NT2/D1 (cell line): ENCODE measurements around the gene FAM47E.

ENCODE experiments used
- DNase-seq: peaks from one replicate; pipeline ENCODE4 v3.0.0-alpha.2; 2011; ENCODE audit warnings: low read depth, low spot score
- H3K27me3 ChIP-seq: 2 replicates; pipeline ENCODE4 v1.6.0; 2011; ENCODE audit warnings: mild to moderate bottlenecking; ENCODE audit not compliant: insufficient read length, insufficient read depth
- H3K36me3 ChIP-seq: 2 replicates; pipeline ENCODE4 v1.6.1; 2011; ENCODE audit warnings: mild to moderate bottlenecking, low read length, mixed read lengths; ENCODE audit not compliant: insufficient read depth, insufficient read length
- H3K4me1 ChIP-seq: 2 replicates; pipeline ENCODE4 v1.5.1; 2011; ENCODE audit not compliant: insufficient read depth, insufficient read length
- H3K4me3 ChIP-seq: 2 replicates; pipeline ENCODE4 v1.5.1; 2011; ENCODE audit warnings: low read depth; ENCODE audit not compliant: insufficient read length
- H3K9ac ChIP-seq: 2 replicates; pipeline ENCODE4 v1.6.0; 2011; ENCODE audit warnings: low read depth; ENCODE audit not compliant: insufficient read length
- H3K9me3 ChIP-seq: 2 replicates; pipeline ENCODE4 v1.5.1; 2011; ENCODE audit warnings: mild to moderate bottlenecking, low read length; ENCODE audit not compliant: insufficient read depth
- SUZ12 ChIP-seq: IDR thresholded peaks from 2 replicates; pipeline ENCODE4 v1.6.1; 2011; ENCODE audit not compliant: insufficient read length, insufficient read depth; ENCODE audit errors: extremely low read depth
- YY1 ChIP-seq: IDR thresholded peaks from 2 replicates; pipeline ENCODE4 v1.6.1; 2011; ENCODE audit not compliant: insufficient read length, insufficient read depth
- ZNF274 ChIP-seq: IDR thresholded peaks from 2 replicates; pipeline ENCODE4 v1.6.1; 2011; ENCODE audit warnings: mild to moderate bottlenecking, low read depth, low read length

Gene FAM47E

DNA sequence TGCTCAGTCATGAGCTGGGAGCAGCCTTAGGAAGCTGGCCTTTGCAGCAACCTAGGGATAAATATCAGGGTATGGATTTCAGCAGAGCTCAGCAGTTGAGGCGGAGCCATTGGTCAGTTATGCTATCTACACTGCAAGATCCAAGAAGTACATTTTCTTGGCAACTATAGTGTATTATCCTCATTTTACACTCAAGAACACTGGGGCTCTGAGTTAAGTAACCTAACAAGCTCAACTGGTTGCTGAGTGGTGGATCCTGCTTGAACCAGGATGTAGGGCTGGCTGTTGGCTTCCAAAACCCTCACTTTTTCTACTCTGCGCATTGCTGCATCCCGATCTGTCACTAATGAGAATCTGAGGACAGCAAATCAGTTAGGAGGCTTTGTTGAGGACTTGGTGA lies 36.4 kb upstream of the FAM47E start:
- DNase-seq: no peak
- no peak overlapping the region for H3K4me3 ChIP-seq
- no peaks in the 10 kb centered on the region for H3K4me1 ChIP-seq
- H3K9me3 ChIP-seq: no peaks in the 10 kb centered on the region
- H3K27me3 ChIP-seq: peaks cover 8% of the 10 kb centered on the region
- H3K9ac ChIP-seq: no peak overlapping the region
- TF ChIP-seq YY1: no peak
- no peak for TF ChIP-seq SUZ12
- no peak for TF ChIP-seq ZNF274
- H3K36me3 ChIP-seq: no peaks in the 10 kb centered on the region

DNA sequence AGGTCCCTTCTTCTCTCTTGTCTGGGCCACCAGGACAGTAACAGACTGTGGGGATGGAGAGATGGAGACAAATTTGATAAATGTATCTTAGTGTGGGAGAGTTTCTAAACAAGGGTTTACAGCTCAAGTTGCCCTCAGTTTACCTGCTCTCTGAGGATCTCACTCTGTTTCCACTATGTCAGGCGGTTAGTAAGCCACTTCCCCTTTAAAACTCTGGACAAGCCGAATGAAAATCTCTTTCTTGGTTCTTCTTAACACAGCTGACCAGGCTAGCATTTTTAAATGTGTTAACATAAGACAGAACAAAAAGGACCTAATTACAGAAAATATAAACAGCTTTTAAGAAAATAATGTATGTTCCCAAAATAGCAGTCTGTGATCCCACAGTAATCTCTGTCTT lies 35.0 kb upstream of the FAM47E start:
- Histone ChIP-seq H3K36me3 (no peaks in the 10 kb centered on the region), H3K9me3 (no peaks in the 10 kb centered on the region), H3K4me1 (no peaks in the 10 kb centered on the region), H3K9ac (no peak overlapping the region), H3K27me3 (peaks cover 8% of the 10 kb centered on the region), H3K4me3 (no peak overlapping the region)
- DNase-seq: no peak
- TF ChIP-seq YY1 (no peak), SUZ12 (no peak), ZNF274 (no peak)

GRCh38 chr4:76216975-76217814 lies 34.3 kb upstream of the FAM47E start:
- Histone ChIP-seq H3K4me3 (no peak overlapping the region), H3K9me3 (no peaks in the 10 kb centered on the region), H3K4me1 (no peaks in the 10 kb centered on the region), H3K9ac (no peak overlapping the region), H3K36me3 (no peaks in the 10 kb centered on the region), H3K27me3 (peaks cover 8% of the 10 kb centered on the region)
- DNase-seq: no peak
- TF ChIP-seq YY1: no peak
- TF ChIP-seq ZNF274: no peak
- no peak for TF ChIP-seq SUZ12

- DNase-seq: no peak
- TF ChIP-seq SUZ12: no peak
- no peak overlapping the region for H3K9ac ChIP-seq
- no peaks in the 10 kb centered on the region for H3K4me1 ChIP-seq
- H3K9me3 ChIP-seq: no peaks in the 10 kb centered on the region
- peaks cover 8% of the 10 kb centered on the region for H3K27me3 ChIP-seq
- no peaks in the 10 kb centered on the region for H3K36me3 ChIP-seq
- H3K4me3 ChIP-seq: no peak overlapping the region
Observed at GRCh38 chr4:76219299-76220055, 32.0 kb upstream of the FAM47E start.

DNA sequence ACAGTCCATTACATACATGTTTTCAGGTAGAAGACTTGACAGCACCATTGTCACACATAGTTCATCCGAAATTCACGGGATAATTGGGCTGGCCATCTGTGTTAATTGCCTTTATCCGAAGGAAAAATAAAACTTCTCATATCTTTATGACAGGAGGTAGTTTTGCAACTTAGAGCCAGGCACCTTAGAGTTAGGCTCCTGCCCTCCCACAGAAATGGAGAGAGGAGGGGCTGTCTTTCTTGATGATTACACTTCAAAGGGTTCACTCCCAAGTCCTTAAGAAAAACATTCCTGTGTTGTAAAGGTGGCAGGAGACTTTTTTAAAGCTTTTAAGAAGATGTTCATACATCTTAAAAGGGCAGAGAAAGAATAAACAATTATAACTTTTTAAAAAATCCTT lies 27.4 kb upstream of the FAM47E start:
- no peak overlapping the region for H3K9ac ChIP-seq
- peaks cover under 1% of the 10 kb centered on the region for H3K36me3 ChIP-seq
- peaks cover 8% of the 10 kb centered on the region; the same call in 1 of the 2 replicates for H3K9me3 ChIP-seq
- no peak for TF ChIP-seq SUZ12
- TF ChIP-seq YY1: no peak
- TF ChIP-seq ZNF274: no peak
- H3K4me1 ChIP-seq: no peaks in the 10 kb centered on the region
- H3K27me3 ChIP-seq: no peaks in the 10 kb centered on the region
- DNase-seq: no peak
- no peak overlapping the region for H3K4me3 ChIP-seq

- no peaks in the 10 kb centered on the region for H3K4me1 ChIP-seq
- no peak for DNase-seq
- H3K36me3 ChIP-seq: peaks cover 21% of the 10 kb centered on the region
- no peak overlapping the region for H3K9ac ChIP-seq
- H3K4me3 ChIP-seq: no peak overlapping the region
- TF ChIP-seq ZNF274 (no peak), SUZ12 (no peak), YY1 (no peak)
- H3K27me3 ChIP-seq: no peaks in the 10 kb centered on the region
- H3K9me3 ChIP-seq: peaks cover 30% of the 10 kb centered on the region
Observed at GRCh38 chr4:76226418-76226817, 25.1 kb upstream of the FAM47E start.

- Histone ChIP-seq H3K9ac (no peak overlapping the region), H3K4me3 (peak overlapping the region; percentile 54), H3K9me3 (peaks cover 34% of the 10 kb centered on the region), H3K27me3 (no peaks in the 10 kb centered on the region), H3K4me1 (no peaks in the 10 kb centered on the region), H3K36me3 (peaks cover 24% of the 10 kb centered on the region)
- DNase-seq: no peak
- TF ChIP-seq ZNF274 (no peak), YY1 (no peak), SUZ12 (no peak)
Observed at GRCh38 chr4:76232681-76233080, 18.8 kb upstream of the FAM47E start.

GRCh38 chr4:76233083-76233482 lies 18.4 kb upstream of the FAM47E start:
- no peak for TF ChIP-seq ZNF274
- no peak for TF ChIP-seq SUZ12
- TF ChIP-seq YY1: no peak
- Histone ChIP-seq H3K4me1 (no peaks in the 10 kb centered on the region), H3K36me3 (peaks cover 24% of the 10 kb centered on the region), H3K27me3 (no peaks in the 10 kb centered on the region), H3K4me3 (peak overlapping the region; percentile 54), H3K9me3 (peaks cover 34% of the 10 kb centered on the region), H3K9ac (peak overlapping the region; percentile 61)
- DNase-seq: no peak
